Germinal center (tissue), 1 donor: Measurements from ENCODE around the gene GALNTL6.
"Not testable (repeated sequence)": the region's sequence is repeated elsewhere in the genome, so short reads cannot be mapped to it uniquely, and the experiment has no call there.

Experiments
- DNase-seq: peaks from one replicate; pipeline ENCODE4 v3.0.0; 2012; ENCODE audit warnings: mixed read lengths, low spot score

GALNTL6 gene

GRCh38 chr4:172871381-172871780 is 1058.2 kb downstream of the GALNTL6 start:
- no peak for DNase-seq

- no peak for DNase-seq
Observed at GRCh38 chr4:172874944-172875343, 1061.7 kb downstream of the GALNTL6 start.

- DNase-seq: no peak
Observed at GRCh38 chr4:172876394-172876793, 1063.2 kb downstream of the GALNTL6 start.

GRCh38 chr4:172881645-172882044 is 1068.4 kb downstream of the GALNTL6 start:
- DNase-seq: no peak

GRCh38 chr4:172887358-172887757 is 1074.2 kb downstream of the GALNTL6 start:
- not testable (repeated sequence) for DNase-seq

- no peak for DNase-seq
Observed at GRCh38 chr4:172887959-172888358, 1074.8 kb downstream of the GALNTL6 start.

GRCh38 chr4:172892300-172892699 is 1079.1 kb downstream of the GALNTL6 start:
- no peak for DNase-seq

GRCh38 chr4:172895699-172896098 is 1082.5 kb downstream of the GALNTL6 start:
- DNase-seq: no peak

GRCh38 chr4:172897046-172897445 is 1083.8 kb downstream of the GALNTL6 start:
- DNase-seq: no peak

GRCh38 chr4:172898715-172899114 is 1085.5 kb downstream of the GALNTL6 start:
- DNase-seq: no peak

- DNase-seq: no peak
Observed at GRCh38 chr4:172899861-172900260, 1086.7 kb downstream of the GALNTL6 start.

GRCh38 chr4:172900900-172901299 is 1087.7 kb downstream of the GALNTL6 start:
- DNase-seq: no peak

- DNase-seq: not testable (repeated sequence)
Observed at GRCh38 chr4:172912468-172912867, 1099.3 kb downstream of the GALNTL6 start.

GRCh38 chr4:172917403-172917802 is 1104.2 kb downstream of the GALNTL6 start:
- not testable (repeated sequence) for DNase-seq

GRCh38 chr4:172919269-172919668 is 1106.1 kb downstream of the GALNTL6 start:
- DNase-seq: no peak

- no peak for DNase-seq
Observed at GRCh38 chr4:172927096-172927814, 1114.1 kb downstream of the GALNTL6 start.

GRCh38 chr4:172928347-172928746 is 1115.1 kb downstream of the GALNTL6 start:
- no peak for DNase-seq

- DNase-seq: no peak
Observed at GRCh38 chr4:172938072-172938829, 1125.0 kb downstream of the GALNTL6 start.

- no peak for DNase-seq
Observed at GRCh38 chr4:172938870-172939269, 1125.7 kb downstream of the GALNTL6 start.

GRCh38 chr4:172942840-172943239 is 1129.6 kb downstream of the GALNTL6 start:
- no peak for DNase-seq

- DNase-seq: no peak
Observed at GRCh38 chr4:172945611-172946010, 1132.4 kb downstream of the GALNTL6 start.

- no peak for DNase-seq
Observed at GRCh38 chr4:172946503-172946902, 1133.3 kb downstream of the GALNTL6 start.

- DNase-seq: no peak
Observed at GRCh38 chr4:172947594-172947993, 1134.4 kb downstream of the GALNTL6 start.
